Stomach (tissue), 9 donors: Measurements from ENCODE around the gene NYNRIN. TPM values are rescaled to one million over a fixed set of nuclear protein-coding genes. Genes with fewer than 3 reads are reported as not detected.
"Not testable (repeated sequence)": the region's sequence is repeated elsewhere in the genome, so short reads cannot be mapped to it uniquely, and the experiment has no call there.

Source experiments
- DNase-seq, 2 donors: peaks; one replicate each; pipeline versions ENCODE4 v3.0.0 to v3.0.0-alpha.2; 2013 to 2019
- H3K27ac ChIP-seq, 5 donors: fragments of 200-600 bp in 4 of 5; sonication (generic) in 4 of 5; one replicate each; pipeline ENCODE4 v1.5.1; 2013 to 2019; ENCODE audit warnings: mild to moderate bottlenecking in 1 of 5, moderate library complexity in 1 of 5
- H3K27me3 ChIP-seq, 3 donors: fragments of 200-600 bp; sonication (generic); one replicate each; pipeline ENCODE4 v1.5.1; 2017 to 2019; ENCODE audit warnings: mixed run types in 1 of 3
- H3K36me3 ChIP-seq, 4 donors: fragments of 200-600 bp; sonication (generic); 1 replicate in 3 of 4; 2 replicates in 1 of 4; pipeline ENCODE4 v1.5.1; 2016 to 2019
- H3K4me1 ChIP-seq, 4 donors: fragments of 200-600 bp; sonication (generic); one replicate each; pipeline ENCODE4 v1.5.1; 2016 to 2019
- H3K4me3 ChIP-seq, 4 donors: fragments of 200-600 bp; sonication (generic) in 3 of 4; one replicate each; pipeline ENCODE4 v1.5.1; 2016 to 2019; ENCODE audit warnings: mild to moderate bottlenecking in 1 of 4
- H3K9me3 ChIP-seq, 4 donors: fragments of 200-600 bp; sonication (generic); one replicate each; pipeline ENCODE4 v1.5.1; 2016 to 2019
- EP300 ChIP-seq: sonication (generic); formaldehyde crosslinking; IDR thresholded peaks from one replicate; pipeline ENCODE4 v1.6.1; 2017; ENCODE audit warnings: antibody characterized with exemption
- POLR2A ChIP-seq, 4 donors: fragments of 450-650 bp; IDR thresholded peaks; one replicate each; pipeline ENCODE4 v1.6.1; 2016; ENCODE audit warnings: antibody characterized with exemption in 4 of 4, control low read depth in 2 of 4, mild to moderate bottlenecking in 1 of 4, moderate library complexity in 1 of 4
- POLR2AphosphoS5 ChIP-seq, 3 donors: sonication (generic); formaldehyde crosslinking; IDR thresholded peaks; one replicate each; pipeline ENCODE4 v1.6.1; 2016; ENCODE audit warnings: antibody characterized with exemption in 3 of 3
- WGBS, 5 donors: extraction: QIAGEN DNeasy Blood & Tissue Kit in 3 of 5; methylation state at CpG; one replicate each; pipeline versions ENCODE4 v1.1.5 to v1.1.7; 2013 to 2018; 5-methylcytosine and 5-hydroxymethylcytosine counted together
- intact Hi-C: fragments of 100-400 bp; cut with DNase I; formaldehyde crosslinking; loops from one replicate; pipeline ENCODE4 v1.15.1; 2023; ENCODE audit warnings: low total_unique reads
- polyA plus RNA-seq, 3 donors: library from polyadenylated mRNA; stranded (reverse); fragments of 200-250 nt; gene quantifications; one replicate each; pipeline ENCODE4 v1.2.3, GENCODE V29; 2013
- total RNA-seq, 5 donors: library from RNA; depleted of rRNA; stranded (reverse); fragments of >200 nt; gene quantifications; one replicate each; pipeline versions ENCODE4 v1.1.0 to v1.2.3, GENCODE V29; 2014 to 2016
- TF ChIP-seq, protein P1 (sequence below), 7 experiments: fragments of 450-650 bp in 4 of 7; fragments of 200-600 bp in 3 of 7; sonication (generic) in 3 of 7; IDR thresholded peaks; one replicate each; pipeline ENCODE4 v1.5.1; 2016 to 2019; ENCODE audit warnings: antibody characterized with exemption in 7 of 7, control low read depth in 2 of 7, mild to moderate bottlenecking in 1 of 7
- donor health status: healthy with polysubstance abuse.
- donor health status: Bipolar disorder and iron deficiency.
- donor health status: healthy.

The NYNRIN gene
- total and polyA plus RNA-seq, 8 donors, result 2.3 to 16.0 (median 4.3) TPM

DNA sequence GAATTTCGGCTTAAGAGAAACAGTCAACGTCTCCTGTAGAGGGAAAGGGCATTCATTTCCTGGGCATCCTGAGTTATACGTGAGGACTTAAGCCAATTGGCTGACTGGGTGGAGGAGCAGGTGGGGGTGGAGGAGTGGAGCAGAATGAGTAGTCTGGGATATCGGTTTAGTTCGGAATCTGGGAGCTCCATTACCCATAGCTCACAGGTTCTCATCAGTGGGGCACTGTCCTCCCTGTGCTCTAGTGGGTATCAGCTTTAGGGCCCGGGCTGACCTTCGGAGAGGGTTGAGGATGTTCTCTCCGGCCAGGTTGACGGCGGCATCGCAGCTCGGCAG is 43.1 kb downstream of the NYNRIN start:
- 0 to 2% (median 1%) methylated on average over 12 of the region's 12 CpGs for WGBS, 5 donors
- no peaks in the 10 kb centered on the region for H3K9me3 ChIP-seq

DNA sequence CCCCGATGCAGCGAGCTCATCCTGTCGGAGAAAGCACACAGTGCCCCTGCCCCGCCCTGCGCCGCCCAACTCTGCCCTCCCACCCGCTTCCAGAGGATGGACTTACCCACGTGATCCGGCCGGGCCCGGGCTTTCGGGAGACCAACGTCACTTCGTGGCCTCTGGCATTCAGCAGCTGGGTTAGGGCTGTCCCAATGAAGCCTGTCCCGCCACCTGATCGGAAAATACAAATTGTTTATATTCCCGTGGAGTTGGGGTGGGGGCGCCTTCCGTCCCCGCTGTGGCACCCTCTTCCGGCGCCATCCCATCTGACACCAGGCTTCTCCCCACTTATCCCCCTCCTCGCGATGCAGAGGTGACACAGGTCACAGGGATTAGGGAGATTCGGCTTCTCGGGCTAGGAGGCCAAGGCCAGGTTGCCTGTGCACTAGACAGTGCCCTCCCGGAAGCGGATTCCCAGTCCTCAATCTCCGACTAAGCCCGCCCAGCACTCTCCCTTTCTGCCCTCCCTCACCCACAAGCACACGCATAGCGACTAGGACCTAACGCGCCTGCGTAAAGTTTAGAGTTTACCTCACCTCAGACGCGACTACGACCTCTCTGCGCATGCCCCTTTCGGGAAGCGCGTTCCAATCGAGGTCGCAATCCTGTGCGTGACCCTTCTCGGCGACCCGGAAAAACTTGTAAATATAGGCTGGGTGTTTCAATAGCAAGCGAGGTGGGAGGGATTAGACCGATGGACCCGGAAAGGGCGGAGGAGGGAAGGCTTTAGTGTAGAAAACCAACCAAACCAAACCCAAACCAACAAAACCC is 43.6 kb downstream of the NYNRIN start, which contains the start of gene SDR39U1:
Gene SDR39U1 (minus strand): TSS at position 537 of the 813 bp plus-strand sequence. CDS start 7 bp downstream, at position 530.
- peak within 1 kb of the TSS; percentile 50 to 70 (median 60) for H3K4me3 ChIP-seq
- peak within 1 kb of the TSS; percentile 98 to 100 (median 99) for H3K27ac ChIP-seq
- H3K4me1 ChIP-seq, result peaks cover 17 to 52% (median 39%) of the 10 kb centered on the region in 4 donors
- TF ChIP-seq POLR2AphosphoS5 (IDR thresholded peaks at IDR 0.05) (peak; percentile 96 to 99 (median 99)), EP300 (no peak), POLR2A (IDR thresholded peaks at IDR 0.05) (peak in 2 of 4 donors; percentile 79 to 90)
- DNase-seq, result peak; percentile 98 to 100
- no peaks in the 10 kb centered on the region for H3K9me3 ChIP-seq
- intact Hi-C loops, result no loop called here
- peaks cover 21 to 39% (median 36%) of the 10 kb centered on the region in 4 donors for H3K36me3 ChIP-seq
- 0 to 1% (median 0%) methylated on average over 50 to 52 of the region's 52 CpGs for WGBS, 5 donors
- no peaks in the 10 kb centered on the region for H3K27me3 ChIP-seq

More for the DNA sequence above, 43.1 kb downstream of the NYNRIN start:
- intact Hi-C loops, result no loop called here
- H3K27me3 ChIP-seq, result no peaks in the 10 kb centered on the region
- H3K4me1 ChIP-seq, result peaks cover 23 to 57% (median 45%) of the 10 kb centered on the region in 4 donors
- H3K4me3 ChIP-seq, result peak overlapping the region; percentile 50 to 70 (median 60)
- peak overlapping the region; percentile 98 to 100 (median 99) for H3K27ac ChIP-seq
- TF ChIP-seq EP300, result no peak
- no peak for TF ChIP-seq POLR2A (IDR thresholded peaks at IDR 0.05)
- TF ChIP-seq, protein P1, sequence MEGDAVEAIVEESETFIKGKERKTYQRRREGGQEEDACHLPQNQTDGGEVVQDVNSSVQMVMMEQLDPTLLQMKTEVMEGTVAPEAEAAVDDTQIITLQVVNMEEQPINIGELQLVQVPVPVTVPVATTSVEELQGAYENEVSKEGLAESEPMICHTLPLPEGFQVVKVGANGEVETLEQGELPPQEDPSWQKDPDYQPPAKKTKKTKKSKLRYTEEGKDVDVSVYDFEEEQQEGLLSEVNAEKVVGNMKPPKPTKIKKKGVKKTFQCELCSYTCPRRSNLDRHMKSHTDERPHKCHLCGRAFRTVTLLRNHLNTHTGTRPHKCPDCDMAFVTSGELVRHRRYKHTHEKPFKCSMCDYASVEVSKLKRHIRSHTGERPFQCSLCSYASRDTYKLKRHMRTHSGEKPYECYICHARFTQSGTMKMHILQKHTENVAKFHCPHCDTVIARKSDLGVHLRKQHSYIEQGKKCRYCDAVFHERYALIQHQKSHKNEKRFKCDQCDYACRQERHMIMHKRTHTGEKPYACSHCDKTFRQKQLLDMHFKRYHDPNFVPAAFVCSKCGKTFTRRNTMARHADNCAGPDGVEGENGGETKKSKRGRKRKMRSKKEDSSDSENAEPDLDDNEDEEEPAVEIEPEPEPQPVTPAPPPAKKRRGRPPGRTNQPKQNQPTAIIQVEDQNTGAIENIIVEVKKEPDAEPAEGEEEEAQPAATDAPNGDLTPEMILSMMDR (IDR thresholded peaks at IDR 0.05), result no peak
- TF ChIP-seq POLR2AphosphoS5 (IDR thresholded peaks at IDR 0.05), result no peak
- no peak for DNase-seq
- peaks cover 27 to 44% (median 42%) of the 10 kb centered on the region in 4 donors for H3K36me3 ChIP-seq

DNA sequence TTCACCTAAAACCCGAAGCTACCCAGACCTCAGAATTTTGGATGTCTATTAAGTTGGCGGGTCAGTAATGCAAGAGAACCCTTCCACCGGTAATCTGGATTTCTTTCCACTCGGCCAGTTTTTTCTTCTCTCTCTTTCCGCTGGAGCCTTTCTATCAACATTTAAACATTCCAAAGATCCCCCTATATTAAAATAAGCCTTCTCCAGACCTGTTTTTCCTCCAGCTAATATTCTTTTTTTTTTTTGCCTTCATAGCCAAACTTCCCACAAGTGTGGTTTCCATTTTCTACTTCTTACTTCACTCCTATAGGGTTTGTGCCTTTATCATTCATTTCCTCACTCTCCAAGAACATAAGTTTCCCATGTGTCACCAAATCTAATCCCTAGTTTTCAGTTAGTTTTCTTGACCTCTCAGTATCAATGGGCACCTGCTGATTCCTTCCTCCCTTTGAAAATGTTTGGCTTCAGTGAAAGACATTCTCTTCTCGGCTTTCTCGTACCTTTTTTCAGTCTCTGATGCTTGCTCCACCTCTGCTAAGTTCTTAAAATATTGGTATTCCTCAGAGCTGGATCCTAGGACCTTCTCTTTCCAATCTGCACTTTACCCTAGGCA is 44.4 kb downstream of the NYNRIN start:
- H3K4me3 ChIP-seq, result peak overlapping the region; percentile 50 to 70 (median 60)
- H3K36me3 ChIP-seq, result peaks cover 15 to 32% (median 29%) of the 10 kb centered on the region in 4 donors
- intact Hi-C loops, result no loop called here
- H3K9me3 ChIP-seq, result no peaks in the 10 kb centered on the region
- TF ChIP-seq, protein P1 (IDR thresholded peaks at IDR 0.05), result no peak
- TF ChIP-seq EP300 (no peak), POLR2A (IDR thresholded peaks at IDR 0.05) (no peak), POLR2AphosphoS5 (IDR thresholded peaks at IDR 0.05) (no peak)
- H3K27ac ChIP-seq, result peak overlapping the region; percentile 59 to 100 (median 99)
- H3K27me3 ChIP-seq, result no peaks in the 10 kb centered on the region
- H3K4me1 ChIP-seq, result peaks cover 16 to 46% (median 34%) of the 10 kb centered on the region in 4 donors
- 3 to 6% (median 4%) methylated on average over 6 to 7 of the region's 7 CpGs for WGBS, 5 donors
- DNase-seq, result no peak

DNA sequence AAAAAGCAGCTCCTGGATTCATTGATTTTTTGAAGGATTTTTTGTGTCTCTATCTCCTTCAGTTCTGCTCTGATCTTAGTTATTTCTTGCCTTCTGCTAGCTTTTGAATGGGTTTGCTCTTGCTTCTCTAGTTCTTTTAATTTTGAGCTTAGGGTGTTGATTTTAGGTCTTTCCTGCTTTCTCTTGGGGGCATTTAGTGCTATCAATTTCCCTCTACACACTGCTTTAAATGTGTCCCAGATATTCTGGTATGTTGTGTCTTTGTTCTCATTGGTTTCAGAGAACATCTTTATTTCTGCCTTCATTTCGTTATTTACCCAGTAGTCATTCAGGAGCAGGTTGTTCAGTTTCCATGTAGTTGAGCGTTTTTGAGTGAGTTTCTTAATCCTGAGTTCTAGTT is 52.0 kb downstream of the NYNRIN start:
- intact Hi-C loops, H3K27ac ChIP-seq, H3K36me3 ChIP-seq, H3K4me1 ChIP-seq, DNase-seq, H3K9me3 ChIP-seq, H3K27me3 ChIP-seq, H3K4me3 ChIP-seq: not testable (repeated sequence)
- 81 to 93% (median 87%) methylated on average over 2 of the region's 2 CpGs for WGBS, 5 donors

DNA sequence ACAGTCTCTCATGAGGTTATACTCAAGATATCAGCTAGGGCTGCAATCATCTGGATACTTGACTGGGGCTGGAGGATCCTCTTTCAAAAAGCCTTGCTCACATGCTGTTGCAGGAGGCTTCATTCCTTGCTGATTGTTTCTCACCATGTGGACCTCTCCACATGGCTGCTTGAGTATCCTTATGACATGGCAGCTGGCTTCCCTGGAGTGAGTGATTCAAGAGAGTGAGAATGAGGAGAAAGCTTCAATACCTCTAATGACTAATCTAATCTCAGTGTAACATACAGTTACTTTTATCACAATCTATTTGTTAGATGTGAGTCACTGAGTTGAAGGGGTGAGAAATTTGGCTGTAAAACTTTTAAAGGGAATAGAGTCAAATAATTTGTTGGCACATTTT is 58.2 kb downstream of the NYNRIN start:
- Histone ChIP-seq H3K9me3 (peaks cover 0 to 8% (median 1%) of the 10 kb centered on the region in 4 donors), H3K4me3 (no peak overlapping the region), H3K27me3 (no peaks in the 10 kb centered on the region), H3K27ac (no peak overlapping the region), H3K36me3 (peaks cover 0 to 13% (median 10%) of the 10 kb centered on the region in 4 donors), H3K4me1 (no peaks in the 10 kb centered on the region)
- no peak for DNase-seq
- intact Hi-C loops, result no loop called here
- TF ChIP-seq POLR2A (IDR thresholded peaks at IDR 0.05) (no peak), EP300 (no peak), POLR2AphosphoS5 (IDR thresholded peaks at IDR 0.05) (no peak)
- TF ChIP-seq, protein P1 (IDR thresholded peaks at IDR 0.05), result no peak
